IgD-negative memory B cell (primary cell): ENCODE data around the gene SEC14L6. TPM values are rescaled to one million over a fixed set of nuclear protein-coding genes. Genes with fewer than 3 reads are reported as not detected.

Source experiments
- H3K27ac Mint-ChIP-seq, 3 donors: one replicate each; pipeline ENCODE4 v1.8.0; 2020 to 2022; ENCODE audit warnings: mild to moderate bottlenecking in 3 of 3, mixed read lengths in 3 of 3, moderate library complexity in 1 of 3
- H3K27me3 Mint-ChIP-seq: one replicate; pipeline ENCODE4 v1.8.0; 2021; ENCODE audit warnings: mixed read lengths
- H3K36me3 Mint-ChIP-seq: one replicate; pipeline ENCODE4 v1.8.0; 2020; ENCODE audit warnings: mild to moderate bottlenecking, mixed read lengths
- H3K4me1 Mint-ChIP-seq, 3 donors: one replicate each; pipeline ENCODE4 v1.8.0; 2020 to 2022; ENCODE audit warnings: mixed read lengths in 3 of 3, mild to moderate bottlenecking in 1 of 3
- H3K4me3 Mint-ChIP-seq, 4 donors: one replicate each; pipeline ENCODE4 v1.8.0; 2020 to 2022; ENCODE audit warnings: mild to moderate bottlenecking in 4 of 4, mixed read lengths in 4 of 4, moderate library complexity in 3 of 4
- H3K9me3 Mint-ChIP-seq, 3 donors: one replicate each; pipeline ENCODE4 v1.8.0; 2020 to 2021; ENCODE audit warnings: mixed read lengths in 3 of 3, mild to moderate bottlenecking in 1 of 3
- polyA plus RNA-seq: library from polyadenylated mRNA; unstranded; fragments of 300-500 nt; fragmentation: Illumina TruSeq; gene quantifications from one replicate; pipeline ENCODE4 v1.2.3, GENCODE V29; 2021

SEC14L6 gene
- polyA plus RNA-seq, 1 donor from 2014 or later = not detected

DNA sequence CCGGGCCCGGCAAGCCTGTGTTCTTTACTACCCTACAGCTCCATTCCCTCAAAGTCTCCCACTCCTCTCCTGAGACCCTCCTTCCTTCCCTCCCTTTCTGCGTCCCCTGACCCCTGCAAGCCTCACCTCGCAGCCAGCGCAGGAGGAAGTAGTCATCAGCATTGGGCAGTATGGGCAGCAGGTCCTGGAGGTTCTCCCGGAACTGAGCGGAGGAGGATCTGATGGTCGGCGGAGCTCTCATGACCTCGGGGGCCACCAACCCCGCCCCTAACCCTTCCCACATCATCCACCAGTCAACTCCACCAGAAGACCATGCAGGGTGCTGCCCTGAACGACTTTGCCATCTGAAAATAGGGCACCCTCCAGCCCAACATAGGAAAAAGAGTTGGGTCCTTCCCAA lies 43.0 kb downstream of the SEC14L6 start:
- Mint-ChIP-seq H3K36me3 (no peaks in the 10 kb centered on the region), H3K4me1 (no peaks in the 10 kb centered on the region), H3K9me3 (peaks cover 0 to 1% (median 0%) of the 10 kb centered on the region in 3 donors), H3K27me3 (peaks cover 25% of the 10 kb centered on the region), H3K4me3 (no peak overlapping the region), H3K27ac (peak overlapping the region in 1 of 3 donors; percentile 39)

GRCh38 chr22:30502911-30503310 lies 43.6 kb downstream of the SEC14L6 start:
- Mint-ChIP-seq H3K27me3 (peaks cover 25% of the 10 kb centered on the region), H3K36me3 (no peaks in the 10 kb centered on the region), H3K9me3 (peaks cover 0 to 1% (median 0%) of the 10 kb centered on the region in 3 donors), H3K27ac (no peak overlapping the region), H3K4me1 (peaks cover 0 to 2% (median 0%) of the 10 kb centered on the region in 3 donors), H3K4me3 (no peak overlapping the region)

- Mint-ChIP-seq H3K36me3 (no peaks in the 10 kb centered on the region), H3K27me3 (peaks cover 25% of the 10 kb centered on the region), H3K27ac (no peak overlapping the region), H3K4me1 (peaks cover 0 to 2% (median 0%) of the 10 kb centered on the region in 3 donors), H3K9me3 (peaks cover 0 to 1% (median 0%) of the 10 kb centered on the region in 3 donors), H3K4me3 (no peak overlapping the region)
Observed at GRCh38 chr22:30502153-30502552, 44.4 kb downstream of the SEC14L6 start.

DNA sequence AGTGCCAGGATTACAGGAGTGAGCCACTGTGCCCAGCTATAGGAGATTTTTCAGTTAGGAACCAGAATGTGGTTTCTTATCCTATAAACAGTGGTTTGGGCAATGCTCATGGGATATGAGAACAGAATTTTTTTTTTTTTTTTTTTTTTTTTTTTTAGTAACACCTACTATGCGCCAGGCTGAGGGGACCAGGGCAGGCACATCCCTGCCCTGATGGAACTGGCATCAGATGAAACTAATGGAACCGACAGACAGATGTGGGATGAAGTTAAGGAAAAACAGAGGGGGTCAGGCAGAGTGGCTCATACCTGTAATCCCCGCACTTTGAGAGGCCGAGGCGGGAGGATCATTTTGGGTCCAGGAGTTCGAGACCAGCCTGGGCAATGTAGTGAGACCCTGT lies 45.9 kb downstream of the SEC14L6 start:
- no peak overlapping the region for H3K27ac Mint-ChIP-seq
- H3K4me1 Mint-ChIP-seq = peaks cover 0 to 2% (median 0%) of the 10 kb centered on the region in 3 donors
- H3K27me3 Mint-ChIP-seq = peaks cover 16% of the 10 kb centered on the region
- H3K36me3 Mint-ChIP-seq = no peaks in the 10 kb centered on the region
- H3K9me3 Mint-ChIP-seq = no peaks in the 10 kb centered on the region
- H3K4me3 Mint-ChIP-seq = no peak overlapping the region

GRCh38 chr22:30497466-30498150 lies 48.9 kb downstream of the SEC14L6 start:
- no peak overlapping the region for H3K27ac Mint-ChIP-seq
- peaks cover 6% of the 10 kb centered on the region for H3K27me3 Mint-ChIP-seq
- peaks cover 2% of the 10 kb centered on the region for H3K36me3 Mint-ChIP-seq
- no peak overlapping the region for H3K4me3 Mint-ChIP-seq
- H3K4me1 Mint-ChIP-seq = peaks cover 0 to 2% (median 0%) of the 10 kb centered on the region in 3 donors
- no peaks in the 10 kb centered on the region for H3K9me3 Mint-ChIP-seq

- Mint-ChIP-seq H3K36me3 (peaks cover 2% of the 10 kb centered on the region), H3K27ac (no peak overlapping the region), H3K9me3 (no peaks in the 10 kb centered on the region), H3K27me3 (peaks cover 13% of the 10 kb centered on the region), H3K4me3 (no peak overlapping the region), H3K4me1 (peaks cover 0 to 2% (median 0%) of the 10 kb centered on the region in 3 donors)
Observed at GRCh38 chr22:30495041-30495784, 51.3 kb downstream of the SEC14L6 start.

- H3K4me3 Mint-ChIP-seq = no peak overlapping the region
- no peaks in the 10 kb centered on the region for H3K9me3 Mint-ChIP-seq
- no peaks in the 10 kb centered on the region for H3K4me1 Mint-ChIP-seq
- no peak overlapping the region for H3K27ac Mint-ChIP-seq
- peaks cover 2% of the 10 kb centered on the region for H3K36me3 Mint-ChIP-seq
- H3K27me3 Mint-ChIP-seq = peaks cover 17% of the 10 kb centered on the region
Observed at GRCh38 chr22:30492144-30492543, 54.4 kb downstream of the SEC14L6 start.

- no peak overlapping the region for H3K27ac Mint-ChIP-seq
- H3K27me3 Mint-ChIP-seq = peaks cover 17% of the 10 kb centered on the region
- no peaks in the 10 kb centered on the region for H3K9me3 Mint-ChIP-seq
- H3K4me1 Mint-ChIP-seq = no peaks in the 10 kb centered on the region
- no peak overlapping the region for H3K4me3 Mint-ChIP-seq
- H3K36me3 Mint-ChIP-seq = peaks cover 2% of the 10 kb centered on the region
Observed at GRCh38 chr22:30491381-30491780, 55.2 kb downstream of the SEC14L6 start.

DNA sequence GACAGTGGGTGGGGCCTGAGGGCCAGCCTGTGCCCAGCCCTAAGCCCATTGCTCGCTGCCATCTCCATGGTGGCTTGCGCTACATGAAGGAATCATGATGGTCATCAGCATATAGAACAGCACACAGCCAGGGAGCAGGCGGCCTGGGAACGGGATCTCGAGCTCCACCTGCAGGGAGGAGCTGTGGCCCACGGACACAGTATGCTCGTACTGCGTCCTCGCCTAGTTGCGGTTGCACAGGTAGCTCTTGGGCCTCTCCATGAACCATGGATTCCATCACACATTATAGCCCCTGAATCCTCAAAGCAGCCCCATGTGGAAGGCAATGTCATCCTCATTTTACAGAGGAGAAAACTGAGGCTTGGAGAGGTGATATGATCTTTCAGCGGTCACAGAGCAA lies 56.1 kb downstream of the SEC14L6 start:
- no peaks in the 10 kb centered on the region for H3K9me3 Mint-ChIP-seq
- peaks cover 17% of the 10 kb centered on the region for H3K27me3 Mint-ChIP-seq
- no peak overlapping the region for H3K4me3 Mint-ChIP-seq
- H3K4me1 Mint-ChIP-seq = no peaks in the 10 kb centered on the region
- H3K36me3 Mint-ChIP-seq = peaks cover 2% of the 10 kb centered on the region
- H3K27ac Mint-ChIP-seq = no peak overlapping the region

DNA sequence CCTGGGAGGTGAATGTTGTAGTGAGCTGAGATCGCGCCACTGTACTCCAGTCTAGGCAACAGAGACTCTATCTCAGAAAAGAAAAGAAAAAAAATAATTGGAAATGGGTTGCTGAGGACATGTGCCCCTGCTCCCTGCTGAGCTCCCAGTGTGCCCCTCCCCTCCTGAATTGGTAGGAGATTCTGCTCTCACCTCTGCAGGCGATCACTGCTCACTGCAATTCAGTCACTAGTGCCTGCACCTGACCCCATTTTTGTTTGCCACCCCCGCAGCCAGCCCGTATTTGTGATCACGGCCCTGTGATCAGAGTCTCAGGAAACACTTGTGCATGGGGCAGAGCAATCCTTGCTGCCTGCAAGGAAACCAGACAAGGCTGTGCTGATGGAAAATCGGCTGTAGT lies 58.4 kb downstream of the SEC14L6 start:
- H3K9me3 Mint-ChIP-seq = no peaks in the 10 kb centered on the region
- peaks cover 14% of the 10 kb centered on the region for H3K27me3 Mint-ChIP-seq
- no peak overlapping the region for H3K27ac Mint-ChIP-seq
- no peaks in the 10 kb centered on the region for H3K4me1 Mint-ChIP-seq
- H3K4me3 Mint-ChIP-seq = no peak overlapping the region
- no peaks in the 10 kb centered on the region for H3K36me3 Mint-ChIP-seq

DNA sequence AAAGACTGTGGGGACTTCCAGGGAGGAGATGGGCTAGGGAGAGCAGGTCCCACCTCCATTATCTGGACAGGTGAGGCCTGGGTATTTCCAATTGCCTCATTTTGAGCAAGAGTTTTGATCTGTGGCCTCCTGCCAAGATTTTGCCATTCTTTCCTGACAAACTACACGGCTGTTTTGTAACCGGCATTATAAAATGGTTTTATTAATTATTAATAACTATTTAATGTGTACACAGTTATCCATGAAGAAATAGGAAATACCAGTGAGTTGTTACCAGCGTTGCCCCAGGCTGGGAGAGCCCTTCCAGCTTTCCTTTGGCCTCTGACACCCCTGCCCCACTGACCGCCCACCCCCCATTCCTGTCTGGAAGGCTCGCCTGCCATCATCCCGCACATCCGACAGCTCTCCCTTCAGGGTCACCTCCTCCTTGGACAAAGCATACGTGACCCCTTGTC lies 59.9 kb downstream of the SEC14L6 start:
- peak overlapping the region in 1 of 3 donors; percentile 53 for H3K27ac Mint-ChIP-seq

DNA sequence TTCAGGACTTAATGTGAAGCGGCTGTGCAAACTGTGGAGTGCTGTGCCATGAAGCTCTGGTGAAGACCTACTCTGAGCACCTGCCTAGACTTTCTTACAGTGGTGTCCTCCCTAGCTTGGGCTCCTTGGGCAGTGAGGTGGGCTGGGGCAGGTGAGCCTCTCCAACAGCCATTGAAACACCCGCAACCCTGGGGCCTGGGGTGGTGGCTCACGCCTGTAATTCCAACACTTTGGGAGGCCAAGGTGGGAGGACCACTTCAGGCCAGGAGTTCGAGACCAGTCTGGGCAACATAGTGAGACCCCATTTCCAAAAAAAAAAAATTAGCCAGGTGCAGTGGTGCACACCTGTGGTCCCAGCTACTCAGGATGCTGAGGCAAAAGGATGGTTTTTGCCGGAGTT lies 60.4 kb downstream of the SEC14L6 start:
- Mint-ChIP-seq H3K27ac (no peak overlapping the region), H3K9me3 (no peaks in the 10 kb centered on the region), H3K36me3 (peaks cover 2% of the 10 kb centered on the region), H3K4me1 (no peaks in the 10 kb centered on the region), H3K4me3 (no peak overlapping the region), H3K27me3 (peaks cover 12% of the 10 kb centered on the region)

More for the DNA sequence above, 59.9 kb downstream of the SEC14L6 start:
- peaks cover 16% of the 10 kb centered on the region for H3K27me3 Mint-ChIP-seq
- no peaks in the 10 kb centered on the region for H3K9me3 Mint-ChIP-seq
- H3K36me3 Mint-ChIP-seq = peaks cover 2% of the 10 kb centered on the region
- no peak overlapping the region for H3K4me3 Mint-ChIP-seq
- H3K4me1 Mint-ChIP-seq = no peaks in the 10 kb centered on the region

DNA sequence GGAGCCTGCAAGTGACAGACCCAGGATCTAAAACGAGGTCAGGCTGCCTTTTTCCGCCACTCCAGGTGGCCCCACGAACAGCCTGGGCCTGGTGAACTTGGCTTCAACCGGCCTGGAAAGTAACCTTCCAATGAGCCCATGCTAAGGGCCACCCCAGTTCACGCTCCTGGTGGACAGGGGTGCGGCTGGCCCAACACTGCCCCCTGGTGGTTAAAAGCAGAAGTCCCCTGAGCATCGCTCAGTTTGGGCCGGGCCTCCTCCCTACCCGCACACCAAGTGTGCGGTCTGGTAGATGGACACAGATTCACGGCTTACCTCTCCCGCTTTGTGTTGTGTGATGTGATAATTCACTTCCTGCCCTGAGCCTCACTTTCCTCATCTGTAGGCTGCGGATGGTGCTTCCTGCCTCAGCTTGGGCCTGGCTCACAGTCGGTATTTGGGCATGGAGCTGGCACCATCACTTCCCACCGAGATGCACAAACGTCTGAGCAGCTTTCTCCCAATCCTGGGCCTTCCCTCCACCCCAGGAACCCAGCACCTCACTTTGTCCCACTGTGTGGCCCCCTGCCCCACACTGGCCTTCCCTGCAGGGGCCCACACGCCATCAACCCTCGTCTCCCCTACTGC lies 61.1 kb downstream of the SEC14L6 start:
- Mint-ChIP-seq H3K27me3 (peaks cover 8% of the 10 kb centered on the region), H3K9me3 (no peaks in the 10 kb centered on the region), H3K4me1 (no peaks in the 10 kb centered on the region), H3K27ac (no peak overlapping the region), H3K36me3 (peaks cover 2% of the 10 kb centered on the region), H3K4me3 (no peak overlapping the region)

GRCh38 chr22:30483169-30483568 lies 63.4 kb downstream of the SEC14L6 start:
- H3K27ac Mint-ChIP-seq = no peak overlapping the region
- peaks cover 2% of the 10 kb centered on the region for H3K36me3 Mint-ChIP-seq

GRCh38 chr22:30481711-30482110 lies 64.8 kb downstream of the SEC14L6 start:
- no peak overlapping the region for H3K27ac Mint-ChIP-seq
- no peaks in the 10 kb centered on the region for H3K9me3 Mint-ChIP-seq
- H3K4me1 Mint-ChIP-seq = no peaks in the 10 kb centered on the region

More at GRCh38 chr22:30483169-30483568, 63.4 kb downstream of the SEC14L6 start:
- no peak overlapping the region for H3K4me3 Mint-ChIP-seq
- H3K4me1 Mint-ChIP-seq = no peaks in the 10 kb centered on the region
- H3K27me3 Mint-ChIP-seq = peaks cover 7% of the 10 kb centered on the region
- no peaks in the 10 kb centered on the region for H3K9me3 Mint-ChIP-seq

More at GRCh38 chr22:30481711-30482110, 64.8 kb downstream of the SEC14L6 start:
- peaks cover 2% of the 10 kb centered on the region for H3K36me3 Mint-ChIP-seq
- H3K27me3 Mint-ChIP-seq = peaks cover 7% of the 10 kb centered on the region
- no peak overlapping the region for H3K4me3 Mint-ChIP-seq
